Amniotic stem cell (primary cell): ENCODE data around the gene TTC34.
"Not testable (repeated sequence)": the region's sequence is repeated elsewhere in the genome, so short reads cannot be mapped to it uniquely, and the experiment has no call there.

Experiments
- DNase-seq: peaks from one replicate; lab custom pipeline; 2025; lab: John Stamatoyannopoulos, UW

The TTC34 gene

GRCh38 chr1:2795926-2796325, 5.6 kb downstream of the TTC34 start:
- no peak for DNase-seq

- no peak for DNase-seq
Observed at GRCh38 chr1:2791027-2791760, 10.3 kb downstream of the TTC34 start.

- DNase-seq: no peak
Observed at GRCh38 chr1:2789986-2790581, 11.4 kb downstream of the TTC34 start.

GRCh38 chr1:2789164-2789985, 12.1 kb downstream of the TTC34 start:
- DNase-seq: no peak

GRCh38 chr1:2788506-2789163, 12.9 kb downstream of the TTC34 start:
- no peak for DNase-seq

GRCh38 chr1:2787163-2787911, 14.2 kb downstream of the TTC34 start:
- no peak for DNase-seq

GRCh38 chr1:2786329-2787162, 14.9 kb downstream of the TTC34 start:
- no peak for DNase-seq

GRCh38 chr1:2785631-2786328, 15.7 kb downstream of the TTC34 start:
- no peak for DNase-seq

- DNase-seq: no peak
Observed at GRCh38 chr1:2784854-2785630, 16.5 kb downstream of the TTC34 start.

GRCh38 chr1:2783435-2784397, 17.8 kb downstream of the TTC34 start:
- DNase-seq: no peak

GRCh38 chr1:2783069-2783434, 18.4 kb downstream of the TTC34 start:
- no peak for DNase-seq

GRCh38 chr1:2781627-2782026, 19.9 kb downstream of the TTC34 start:
- no peak for DNase-seq

- no peak for DNase-seq
Observed at GRCh38 chr1:2778220-2778592, 23.3 kb downstream of the TTC34 start.

GRCh38 chr1:2777424-2778219, 23.9 kb downstream of the TTC34 start:
- DNase-seq: no peak

GRCh38 chr1:2775333-2775732, 26.2 kb downstream of the TTC34 start:
- DNase-seq: not testable (repeated sequence)

GRCh38 chr1:2768052-2768451, 33.4 kb downstream of the TTC34 start:
- DNase-seq: not testable (repeated sequence)

- not testable (repeated sequence) for DNase-seq
Observed at GRCh38 chr1:2759433-2759832, 42.1 kb downstream of the TTC34 start.
